HCT116 (cell line): Measurements from ENCODE around the gene FLT3.

ENCODE experiments used
- CBX3 ChIP-seq: IDR thresholded peaks from 2 replicates; pipeline ENCODE4 v1.6.1; 2012; ENCODE audit warnings: low read depth
- CTCF ChIP-seq, 3 experiments: fragments of 200-600 bp in 1 of 3; sonication (generic) in 1 of 3; IDR thresholded peaks in 2 of 3; conservative IDR thresholded peaks in 1 of 3; 2 replicates each; pipeline ENCODE4 v1.5.1; 2012 to 2017; ENCODE audit warnings: low read depth in 2 of 3, low read length in 2 of 3, antibody characterized with exemption in 1 of 3, borderline replicate concordance in 1 of 3, control low read depth in 1 of 3, mild to moderate bottlenecking in 1 of 3, mixed read lengths in 1 of 3, mixed run types in 1 of 3, moderate library complexity in 1 of 3; ENCODE audit not compliant: insufficient read depth in 1 of 3
- ELF1 ChIP-seq: IDR thresholded peaks from 2 replicates; pipeline ENCODE4 v1.6.1; 2012; ENCODE audit warnings: low read depth, borderline replicate concordance
- EZH2 ChIP-seq: fragments of 200-600 bp; sonication (generic); IDR thresholded peaks from 2 replicates; pipeline ENCODE4 v1.6.1; 2017; ENCODE audit warnings: antibody characterized with exemption, mixed run types
- EZH2phosphoT487 ChIP-seq: fragments of 200-600 bp; IDR thresholded peaks from 2 replicates; pipeline ENCODE4 v1.6.1; 2018; ENCODE audit warnings: antibody characterized with exemption, borderline replicate concordance
- MAX ChIP-seq: IDR thresholded peaks from 2 replicates; pipeline ENCODE4 v1.6.1; 2012
- POLR2A ChIP-seq: IDR thresholded peaks from 2 replicates; pipeline ENCODE4 v1.7.0; 2011; ENCODE audit warnings: borderline replicate concordance; ENCODE audit not compliant: insufficient read depth, insufficient read length; ENCODE audit errors: extremely low read depth
- POLR2AphosphoS5 ChIP-seq: IDR thresholded peaks from 2 replicates; pipeline ENCODE4 v1.6.1; 2011; ENCODE audit warnings: mild to moderate bottlenecking, low read depth, low read length, moderate library complexity
- RAD21 ChIP-seq: IDR thresholded peaks from 2 replicates; pipeline ENCODE4 v1.6.1; 2012; ENCODE audit warnings: low read depth, mild to moderate bottlenecking
- REST ChIP-seq: IDR thresholded peaks from 2 replicates; pipeline ENCODE4 v1.6.1; 2012; ENCODE audit warnings: low read depth
- SIN3A ChIP-seq: IDR thresholded peaks from 2 replicates; pipeline ENCODE4 v1.6.1; 2012; ENCODE audit warnings: low read depth
- SP1 ChIP-seq: IDR thresholded peaks from 2 replicates; pipeline ENCODE4 v1.6.1; 2012; ENCODE audit warnings: low read depth
- ZNF274 ChIP-seq: fragments of 200-500 bp; sonication (Bioruptor generic); IDR thresholded peaks from 2 replicates; pipeline ENCODE4 v1.6.1; 2014; ENCODE audit warnings: mild to moderate bottlenecking, low read depth, low read length, inconsistent platforms

GRCh38 chr13:28128030-28128429 lies 27.7 kb upstream of the FLT3 start:
- TF ChIP-seq SP1 (no peak), CTCF (IDR thresholded peaks at IDR 0.05 in 2 of 3, conservative IDR thresholded peaks at IDR 0.05 in 1 of 3; ENCODE audit: borderline replicate concordance in 1 of 3, insufficient read depth in 1 of 3, low read depth in 2 of 3, low read length in 2 of 3) (no peak), POLR2AphosphoS5 (no peak), EZH2 (no peak), RAD21 (no peak), ELF1 (no peak), MAX (no peak), REST (no peak), CBX3 (no peak), POLR2A (no peak), ZNF274 (no peak), SIN3A (no peak), EZH2phosphoT487 (no peak)
